Measurements from ENCODE around the gene TMEM184A.
"Not testable (repeated sequence)": the region's sequence is repeated elsewhere in the genome, so short reads cannot be mapped to it uniquely, and the experiment has no call there.

The TMEM184A gene

DNA sequence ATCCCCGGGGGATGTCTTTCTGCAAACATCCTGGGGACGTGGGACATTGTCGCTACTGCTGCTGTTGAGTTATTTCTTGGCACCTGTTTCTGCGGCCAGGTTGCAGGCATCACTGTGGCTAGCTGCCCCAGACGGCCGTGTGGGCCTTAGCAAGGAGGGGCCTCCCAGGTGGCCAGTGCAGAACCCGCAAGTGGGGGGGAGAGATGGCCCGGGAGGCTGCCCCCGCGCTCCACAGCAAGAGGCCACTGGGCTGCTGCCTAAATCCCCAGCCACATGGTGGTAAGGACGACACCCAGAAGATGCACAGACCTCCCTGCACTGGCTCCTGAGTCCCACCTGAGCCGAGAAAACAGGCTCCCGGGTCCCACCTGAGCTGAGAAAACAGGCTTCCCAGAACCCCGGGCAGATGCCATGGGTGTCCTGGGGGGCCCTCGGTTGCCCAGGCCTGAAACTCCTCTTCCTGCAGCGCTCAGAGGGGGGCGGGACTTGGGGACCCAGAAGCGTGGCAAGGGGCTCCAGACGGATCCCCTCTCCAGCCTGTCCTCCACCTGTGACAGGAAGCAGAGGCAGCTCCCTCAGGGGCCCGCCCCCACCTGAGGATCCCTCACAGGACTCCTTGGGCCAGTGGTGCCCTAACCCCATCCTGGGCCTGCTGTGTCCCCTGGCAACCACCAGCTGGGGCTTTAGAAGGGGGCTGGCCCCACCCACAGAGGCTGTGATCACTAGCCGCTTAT lies 26.5 kb downstream of the TMEM184A start:
- in situ Hi-C loops (cut with HindIII; ENCODE audit: low sequenced_read_pairs), result no loop called here

DNA sequence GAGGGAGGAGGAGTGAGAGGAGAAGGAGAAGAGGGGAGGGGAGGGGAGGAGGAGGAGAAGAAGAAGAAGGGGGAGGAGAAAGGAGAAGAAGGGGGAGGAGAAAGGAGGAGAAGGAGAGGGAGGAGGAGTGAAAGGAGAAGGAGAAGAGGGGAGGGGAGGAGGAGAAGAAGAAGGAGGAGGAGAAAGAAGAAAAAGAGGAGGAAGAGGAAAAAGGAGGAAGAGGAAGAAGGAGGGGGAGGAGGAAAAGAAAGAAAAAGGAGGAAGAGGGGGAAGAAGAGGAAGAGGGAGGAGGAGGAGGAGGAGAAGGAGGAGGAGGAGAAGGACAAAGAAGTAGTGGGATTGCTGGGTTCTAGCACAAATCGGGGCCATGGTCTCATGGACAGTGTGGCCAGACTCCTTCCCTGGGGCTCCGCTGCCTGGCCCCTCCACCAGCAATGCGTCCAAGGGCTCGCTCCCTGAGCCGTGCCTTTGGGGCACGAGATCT lies 29.7 kb downstream of the TMEM184A start:
- in situ Hi-C loops (cut with HindIII; ENCODE audit: low sequenced_read_pairs), result no loop called here

DNA sequence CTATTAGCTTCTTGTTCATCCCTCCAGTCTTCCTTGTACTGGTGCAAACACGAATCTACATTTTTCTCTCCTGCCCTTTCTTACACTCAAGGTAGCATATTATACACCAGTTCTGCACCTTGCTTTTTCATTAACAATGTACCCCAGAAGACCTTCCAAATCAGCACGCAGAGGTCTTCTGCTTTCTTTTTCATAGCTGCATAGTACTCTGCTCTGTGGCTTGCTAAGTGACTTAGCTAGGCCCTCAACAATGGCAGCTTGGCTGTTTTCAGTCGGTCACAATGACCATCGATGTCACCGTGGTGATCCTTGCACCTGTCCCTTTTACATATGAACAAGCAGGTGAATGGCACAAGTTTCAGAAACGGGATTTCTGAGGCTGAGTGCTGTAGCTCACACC lies 30.6 kb downstream of the TMEM184A start:
- in situ Hi-C loops (cut with HindIII; ENCODE audit: low sequenced_read_pairs), result no loop called here

DNA sequence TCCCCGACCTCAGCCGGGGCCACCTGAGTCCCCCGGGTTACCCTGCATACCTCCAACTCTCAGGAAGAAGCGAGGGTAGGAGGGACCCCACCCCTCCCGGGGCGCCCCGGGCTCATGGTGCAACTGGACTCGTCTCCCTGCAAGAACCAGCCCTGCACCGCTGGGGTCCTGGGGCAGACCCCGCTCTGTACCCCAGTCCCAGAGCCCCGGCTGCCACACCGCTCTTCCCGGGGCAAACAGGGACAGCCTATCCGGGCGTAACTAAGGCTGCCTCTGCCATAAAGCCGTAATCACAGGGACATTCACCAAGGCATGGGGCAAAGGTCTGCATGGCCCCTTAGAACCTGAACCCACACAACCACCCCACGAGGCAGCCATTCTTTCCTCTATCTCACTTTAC lies 32.2 kb downstream of the TMEM184A start:
- in situ Hi-C loops (cut with HindIII; ENCODE audit: low sequenced_read_pairs), result no loop called here

DNA sequence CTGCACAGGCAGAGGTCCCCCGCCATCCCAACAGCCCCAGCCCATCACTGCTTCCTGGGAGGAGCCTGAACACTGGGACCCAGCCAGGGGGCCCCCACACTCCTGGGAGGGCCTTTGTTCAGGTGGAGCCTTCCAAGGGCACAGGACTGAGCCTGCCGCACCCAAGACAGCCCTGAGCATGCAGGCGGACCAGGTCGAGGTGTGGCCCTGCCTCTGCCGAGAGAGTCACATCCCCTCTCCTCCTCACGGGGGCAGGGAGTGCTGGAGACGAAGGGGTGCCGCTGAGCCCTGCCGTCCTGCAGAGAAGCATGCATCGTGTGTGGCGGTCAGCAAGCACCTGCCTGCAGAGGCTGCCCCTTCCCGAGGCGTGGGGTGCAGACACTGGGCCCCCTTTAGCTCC lies 32.8 kb downstream of the TMEM184A start:
- in situ Hi-C loops (cut with HindIII; ENCODE audit: low sequenced_read_pairs), result no loop called here

DNA sequence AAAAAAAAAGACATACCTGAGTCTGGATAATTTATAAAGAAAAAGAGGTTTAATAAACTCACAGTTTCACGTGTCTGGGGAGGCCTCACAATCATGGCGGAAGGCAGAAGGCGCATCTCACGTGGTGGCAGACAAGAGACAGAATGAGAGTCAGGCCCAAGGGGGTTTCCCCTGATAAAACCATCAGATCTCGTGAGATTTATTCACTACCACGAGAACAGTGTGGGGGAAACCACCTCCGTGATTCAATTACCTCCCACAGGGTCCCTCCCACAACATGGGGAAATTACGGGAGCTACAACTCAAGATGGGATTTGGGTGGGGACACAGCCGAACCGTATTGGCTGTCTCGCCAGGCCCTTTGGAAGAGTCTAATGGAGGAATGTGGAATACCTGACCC lies 34.5 kb downstream of the TMEM184A start:
- in situ Hi-C loops (cut with HindIII; ENCODE audit: low sequenced_read_pairs), result no loop called here

DNA sequence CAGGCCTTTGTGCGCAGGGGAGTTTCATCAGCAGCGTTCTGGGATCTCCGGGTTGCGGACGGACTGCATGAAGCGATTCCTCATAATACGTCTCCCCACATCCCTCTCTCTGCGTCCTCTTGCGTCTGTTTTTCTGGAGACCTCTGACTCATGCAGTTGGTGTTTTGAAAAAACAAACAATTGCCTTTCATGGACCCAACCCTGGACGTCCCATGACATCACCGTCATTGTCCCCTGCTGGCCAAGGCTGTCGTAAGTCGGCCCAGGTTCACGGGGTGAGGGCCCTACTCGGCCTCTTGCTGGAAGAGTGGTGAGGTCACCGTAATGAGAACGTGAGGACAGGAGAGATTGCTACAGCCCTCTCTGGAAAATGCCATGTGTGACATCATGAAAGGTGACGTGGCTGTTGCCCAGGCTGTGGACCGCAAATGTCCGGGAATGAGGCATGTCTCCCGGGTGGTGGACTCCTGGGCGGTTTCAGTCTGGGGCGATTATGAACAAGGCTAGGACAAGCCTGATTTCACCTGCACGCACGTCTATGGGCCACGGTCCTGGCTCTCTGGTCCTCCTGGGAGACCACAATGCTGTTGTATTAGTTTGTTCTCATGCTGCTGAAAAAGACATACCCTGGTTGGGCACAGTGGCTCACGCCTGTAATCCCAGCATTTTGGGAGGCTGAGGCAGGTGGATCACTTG lies 35.3 kb downstream of the TMEM184A start:
- in situ Hi-C loops (cut with HindIII; ENCODE audit: low sequenced_read_pairs), result no loop called here

DNA sequence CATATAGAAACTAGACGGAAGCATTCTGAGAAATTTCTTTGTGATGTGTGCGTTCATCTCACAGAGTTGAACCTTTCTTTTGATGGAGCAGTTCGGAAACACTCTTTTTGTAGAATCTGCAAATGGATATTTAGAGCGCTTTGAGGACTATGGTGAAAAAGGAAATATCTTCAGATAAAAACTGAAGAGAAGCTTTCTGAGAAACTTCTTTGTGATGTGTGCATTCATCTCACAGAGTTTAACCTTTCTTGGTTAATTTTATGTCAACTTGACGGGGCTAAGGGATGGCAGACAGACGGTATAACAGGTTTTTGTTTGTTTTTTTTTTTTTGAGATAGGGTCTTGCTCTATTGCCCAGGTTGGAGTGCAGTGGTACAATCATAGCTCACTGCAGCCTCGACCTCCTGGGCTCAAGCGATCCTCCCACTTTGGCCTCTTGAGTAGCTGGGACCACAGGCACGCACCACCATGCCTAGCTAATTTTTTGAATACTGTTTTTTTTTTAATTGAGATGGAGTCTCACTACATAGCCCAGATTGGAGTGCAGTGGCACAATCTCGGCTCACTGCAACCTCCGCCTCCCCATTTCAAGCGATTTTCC lies 36.6 kb downstream of the TMEM184A start:
- in situ Hi-C loops (cut with HindIII; ENCODE audit: low sequenced_read_pairs), result not testable (repeated sequence)

DNA sequence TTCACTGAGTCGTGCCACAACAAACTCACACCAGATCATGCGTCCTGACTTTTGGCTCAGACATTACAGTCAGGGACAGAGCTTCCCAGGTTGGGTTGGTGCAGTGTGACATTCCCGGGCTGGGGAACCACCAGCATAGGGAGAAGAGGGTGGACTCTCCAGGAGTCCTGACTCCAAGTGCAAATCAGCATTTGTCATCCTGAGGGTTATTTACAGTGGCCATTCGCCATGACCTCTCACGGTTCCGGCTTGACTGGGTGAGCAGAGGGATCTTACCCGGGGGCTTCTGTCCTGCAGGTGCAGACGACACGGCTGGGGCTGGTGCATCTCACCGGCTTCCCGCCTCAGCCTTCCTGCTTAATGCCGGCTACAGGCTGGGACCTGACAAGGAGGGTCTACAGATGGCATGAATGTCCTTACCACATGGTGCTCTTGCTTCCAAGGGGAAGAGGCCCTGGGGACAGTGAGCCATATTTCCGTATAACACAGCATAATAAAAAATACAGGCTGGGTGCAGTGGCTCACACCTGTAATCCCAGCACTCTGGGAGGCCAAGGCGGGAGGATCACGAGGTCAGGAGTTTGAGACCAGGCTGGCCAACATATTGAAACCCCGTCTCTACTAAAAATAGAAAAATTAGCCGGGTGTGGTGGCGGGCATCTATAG lies 39.3 kb downstream of the TMEM184A start:
- in situ Hi-C loops (cut with HindIII; ENCODE audit: low sequenced_read_pairs), result no loop called here

DNA sequence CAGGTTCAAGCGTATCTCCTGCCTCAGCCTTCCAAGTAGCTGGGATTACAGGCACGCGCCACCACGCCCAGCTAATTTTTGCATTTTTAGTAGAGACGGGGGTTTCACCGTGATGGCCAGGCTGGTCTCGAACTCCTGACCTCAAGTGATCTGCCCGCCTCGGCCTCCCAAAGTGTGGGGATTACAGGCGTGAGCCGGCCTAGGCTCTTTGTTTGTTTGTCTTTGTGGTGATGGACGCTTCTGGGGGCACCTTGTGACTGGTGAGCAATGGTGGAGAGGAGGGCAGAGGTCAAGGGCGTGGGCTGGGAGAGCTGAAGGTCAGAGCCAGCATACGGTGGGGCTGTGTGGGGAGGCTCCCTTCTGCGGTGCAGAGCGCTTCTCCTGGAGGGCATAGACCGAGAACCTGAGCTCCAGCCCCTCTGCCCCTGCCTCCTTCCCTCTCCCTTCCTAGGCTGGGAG lies 40.5 kb downstream of the TMEM184A start:
- in situ Hi-C loops (cut with HindIII; ENCODE audit: low sequenced_read_pairs), result not testable (repeated sequence)

DNA sequence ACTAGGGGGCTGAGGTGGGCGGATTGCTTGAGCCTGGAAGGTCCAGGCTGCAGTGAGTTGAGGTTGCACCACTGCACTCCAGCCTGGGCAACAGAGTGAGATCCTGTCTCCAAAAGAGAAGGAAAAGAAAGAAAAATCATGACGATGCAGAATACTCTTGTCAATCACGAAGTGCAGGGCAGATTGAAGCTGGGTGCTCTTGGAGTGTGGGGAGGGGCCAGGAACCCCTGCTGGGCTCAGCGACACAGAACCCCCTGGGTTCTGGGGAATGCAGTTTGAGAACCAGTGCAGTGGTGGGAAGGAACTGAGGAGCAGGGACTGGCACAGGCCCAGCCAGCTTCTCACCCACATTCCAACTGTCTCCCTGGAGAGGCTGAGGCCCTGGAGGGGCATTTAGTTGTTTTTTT lies 41.0 kb downstream of the TMEM184A start:
- in situ Hi-C loops (cut with HindIII; ENCODE audit: low sequenced_read_pairs), result no loop called here

DNA sequence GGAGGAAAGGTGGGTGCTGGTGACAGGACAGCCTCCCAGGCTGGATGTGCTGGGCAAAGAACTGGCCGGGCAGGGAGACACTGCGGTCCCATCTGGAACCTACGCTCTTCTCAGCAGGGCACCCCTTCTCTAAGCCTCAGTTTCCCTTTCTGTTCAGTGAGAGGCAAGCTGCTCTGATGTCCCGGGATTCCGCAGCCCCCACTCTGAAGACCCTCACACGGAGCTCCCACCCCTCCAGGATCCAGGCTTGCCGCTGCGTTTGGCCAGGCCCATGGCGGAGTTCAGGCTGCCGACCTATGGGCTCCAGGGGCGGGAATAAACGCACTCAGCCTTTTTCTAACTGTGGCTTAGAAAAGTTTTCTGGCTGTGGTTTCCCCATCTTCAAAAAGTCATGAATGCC lies 41.6 kb downstream of the TMEM184A start:
- in situ Hi-C loops (cut with HindIII; ENCODE audit: low sequenced_read_pairs), result no loop called here

DNA sequence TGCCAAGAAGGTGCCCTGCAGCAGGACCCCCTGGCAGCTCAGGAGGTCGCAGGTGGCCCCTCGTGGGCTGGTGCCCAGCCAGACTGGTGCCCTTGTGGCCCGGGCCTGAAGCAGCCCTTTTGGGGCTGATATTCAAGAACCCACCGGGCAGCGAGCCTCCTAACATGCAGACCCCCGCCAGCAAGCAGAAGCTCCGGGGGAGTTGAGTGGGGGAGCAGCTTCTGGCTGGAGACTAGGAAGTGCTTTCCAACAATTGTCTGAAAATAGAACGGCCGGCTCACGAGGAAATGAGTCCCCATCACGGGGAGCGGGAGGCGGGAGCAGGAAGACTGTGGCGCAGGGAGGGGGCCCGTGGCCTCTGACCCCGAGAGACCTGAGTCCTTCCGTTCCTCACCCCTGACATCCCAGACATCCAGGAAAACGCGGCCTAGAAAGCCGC lies 42.3 kb downstream of the TMEM184A start:
- in situ Hi-C loops (cut with HindIII; ENCODE audit: low sequenced_read_pairs), result no loop called here

DNA sequence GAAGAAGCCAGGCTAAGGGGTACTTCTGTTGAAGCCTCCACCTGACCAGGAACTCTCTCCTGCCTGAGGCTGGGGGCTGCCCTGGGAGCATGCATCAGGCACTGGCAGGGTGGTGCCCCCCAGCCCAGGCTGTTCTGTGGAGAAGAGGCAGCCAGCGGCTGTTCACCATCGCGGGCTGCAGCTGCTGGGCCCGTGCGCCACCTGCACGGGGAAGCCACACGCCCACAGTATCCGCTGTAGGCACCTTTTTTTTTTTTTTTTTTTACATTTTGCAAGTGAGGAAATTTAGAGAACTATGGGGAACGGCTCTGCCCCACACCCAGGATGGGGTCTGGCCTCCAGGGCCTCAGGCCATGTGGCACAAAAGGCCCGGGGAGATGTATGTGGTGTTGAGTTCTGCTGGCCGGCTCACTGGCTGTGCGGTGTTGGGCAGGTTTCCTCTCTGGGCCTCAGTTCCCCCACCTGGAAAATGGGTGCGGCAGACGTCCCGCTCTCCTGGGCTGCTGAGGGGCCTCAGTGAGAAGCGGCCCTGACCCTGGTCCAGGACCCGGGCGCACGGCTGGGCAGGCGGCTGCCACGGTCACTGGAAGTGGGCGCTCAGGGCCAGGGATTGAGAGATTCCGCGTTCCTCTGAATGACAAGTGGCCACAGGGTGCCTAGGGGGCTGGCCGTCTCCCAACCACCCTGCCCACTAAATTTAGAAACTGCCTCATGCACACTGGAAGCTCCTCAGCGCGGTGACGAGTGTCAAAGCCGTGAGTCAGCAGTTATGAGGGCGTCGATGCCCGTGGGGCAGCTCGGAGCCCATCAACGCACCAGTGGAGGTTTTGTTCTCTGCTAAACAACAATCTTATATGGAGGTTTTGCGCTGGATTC lies 43.0 kb downstream of the TMEM184A start:
- in situ Hi-C loops (cut with HindIII; ENCODE audit: low sequenced_read_pairs), result no loop called here

DNA sequence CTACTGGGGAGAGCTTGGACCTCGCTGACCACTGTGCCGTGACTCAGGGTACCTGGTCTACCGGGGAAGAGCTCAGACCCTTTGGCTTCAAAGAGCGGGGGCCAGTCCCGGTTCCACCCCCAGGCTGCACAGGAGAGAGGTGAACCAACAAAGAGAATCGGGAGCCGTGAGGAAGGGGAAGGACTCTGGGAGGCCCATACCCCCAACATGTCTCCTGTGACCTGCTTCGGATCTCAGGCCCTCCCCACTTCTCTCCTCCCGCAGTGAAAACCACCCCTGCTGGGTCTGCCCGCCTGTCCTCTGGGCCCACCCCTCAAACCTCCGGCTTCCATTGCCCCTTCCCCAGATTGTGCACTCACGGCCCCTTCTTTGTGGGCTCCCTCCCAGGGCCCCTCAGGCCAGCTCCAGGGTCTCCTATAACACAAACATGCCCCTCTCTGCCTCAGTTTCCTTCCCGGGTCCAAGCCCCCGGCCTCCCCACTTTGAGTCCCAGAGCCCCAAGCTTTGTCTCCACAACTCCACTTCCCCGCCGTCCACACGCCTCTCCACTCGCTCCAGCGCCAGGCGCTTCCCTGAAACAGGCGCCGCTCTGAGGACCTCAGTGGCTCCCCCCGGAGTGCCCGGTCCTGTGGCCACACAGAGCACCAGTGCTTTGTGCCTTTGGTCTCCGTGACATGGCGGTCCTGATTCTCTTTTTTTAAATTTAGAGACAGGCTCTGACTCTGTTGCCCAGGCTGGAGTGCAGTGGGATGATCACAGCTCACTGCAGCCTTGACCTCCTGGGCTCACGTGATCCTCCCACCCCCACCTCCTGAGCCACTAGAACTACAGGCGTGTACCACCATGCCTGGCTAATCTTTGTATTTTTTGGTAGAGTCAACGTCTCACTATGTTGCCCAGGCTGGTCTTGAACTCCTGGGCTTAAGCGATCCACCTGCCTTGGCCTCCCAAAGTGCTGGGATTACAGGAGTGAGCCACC lies 44.3 kb downstream of the TMEM184A start:
- in situ Hi-C loops (cut with HindIII; ENCODE audit: low sequenced_read_pairs), result no loop called here

DNA sequence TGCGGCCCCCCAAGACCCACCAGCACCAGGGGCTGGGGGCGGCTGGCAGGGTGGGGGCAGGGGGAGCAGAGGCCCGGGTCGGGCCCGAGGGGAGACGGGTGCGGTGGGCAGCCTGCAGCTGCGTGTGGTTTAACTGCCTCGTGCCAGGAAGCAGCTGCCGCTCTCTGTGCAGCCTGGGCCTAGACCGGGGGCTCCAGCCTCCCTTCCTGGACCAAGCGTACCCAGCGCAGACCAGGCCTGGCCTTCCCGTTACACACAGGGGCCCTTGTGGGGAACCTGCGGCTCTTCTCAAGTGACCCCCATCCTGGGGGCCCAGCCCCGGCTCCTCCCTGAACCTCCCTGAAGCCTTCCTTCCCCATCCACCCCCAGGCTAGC lies 45.2 kb downstream of the TMEM184A start:
- in situ Hi-C loops (cut with HindIII; ENCODE audit: low sequenced_read_pairs), result no loop called here

DNA sequence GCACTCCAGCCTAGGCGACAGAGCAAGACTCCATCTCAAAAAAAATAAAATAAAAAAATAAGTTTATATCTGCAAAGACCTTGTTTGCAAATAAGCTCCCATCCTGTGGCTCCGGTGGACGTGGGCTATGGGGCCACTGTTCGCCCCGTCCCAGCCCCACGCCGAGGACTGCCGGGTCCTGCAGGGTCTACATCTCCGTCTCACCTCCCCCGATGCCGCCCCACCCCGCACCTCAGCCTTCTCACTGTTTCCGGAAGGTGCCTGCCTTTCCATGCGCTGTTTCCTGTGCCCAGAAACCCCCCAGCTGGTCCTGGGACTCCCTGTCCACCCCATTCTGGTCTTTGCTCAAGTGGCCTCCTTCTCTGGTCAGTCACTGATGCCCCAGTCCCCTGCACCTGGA lies 46.8 kb downstream of the TMEM184A start:
- in situ Hi-C loops (cut with HindIII; ENCODE audit: low sequenced_read_pairs), result no loop called here

DNA sequence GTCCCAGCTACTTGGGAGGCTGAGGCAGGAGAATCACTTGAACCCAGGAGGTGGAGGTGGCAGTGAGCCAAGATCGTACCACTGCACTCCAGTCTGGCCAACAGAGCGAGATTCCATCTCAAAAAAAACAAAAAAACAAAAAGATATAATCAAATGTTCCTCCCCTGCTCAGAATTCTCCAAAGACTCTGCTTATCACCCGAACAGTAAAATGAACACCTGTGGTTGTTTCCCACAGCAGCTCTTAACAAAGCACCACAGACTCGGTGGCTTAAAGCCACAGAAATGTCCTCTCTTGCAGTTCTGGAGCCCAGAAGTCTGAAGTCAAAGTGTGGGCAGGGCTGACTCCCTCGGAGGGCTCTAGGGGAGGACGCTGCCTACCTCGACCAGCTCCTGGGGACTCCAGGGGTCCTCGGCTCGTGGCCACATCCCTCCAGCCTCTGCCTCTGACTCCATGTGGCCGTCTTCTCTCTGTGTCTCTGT lies 47.7 kb downstream of the TMEM184A start:
- in situ Hi-C loops (cut with HindIII; ENCODE audit: low sequenced_read_pairs), result no loop called here
